Activated CD4-positive, alpha-beta T cell treated with anti-CD3 and anti-CD28 coated beads for 24 hours (primary cell): ENCODE measurements around the gene FAM13A.
"Not testable (repeated sequence)": the region's sequence is repeated elsewhere in the genome, so short reads cannot be mapped to it uniquely, and the experiment has no call there.

Source experiments
- DNase-seq, 2 donors: peaks; one replicate each; pipeline ENCODE4 v3.0.0-alpha.2; 2020; ENCODE audit warnings: low read depth in 2 of 2

The FAM13A gene

DNA sequence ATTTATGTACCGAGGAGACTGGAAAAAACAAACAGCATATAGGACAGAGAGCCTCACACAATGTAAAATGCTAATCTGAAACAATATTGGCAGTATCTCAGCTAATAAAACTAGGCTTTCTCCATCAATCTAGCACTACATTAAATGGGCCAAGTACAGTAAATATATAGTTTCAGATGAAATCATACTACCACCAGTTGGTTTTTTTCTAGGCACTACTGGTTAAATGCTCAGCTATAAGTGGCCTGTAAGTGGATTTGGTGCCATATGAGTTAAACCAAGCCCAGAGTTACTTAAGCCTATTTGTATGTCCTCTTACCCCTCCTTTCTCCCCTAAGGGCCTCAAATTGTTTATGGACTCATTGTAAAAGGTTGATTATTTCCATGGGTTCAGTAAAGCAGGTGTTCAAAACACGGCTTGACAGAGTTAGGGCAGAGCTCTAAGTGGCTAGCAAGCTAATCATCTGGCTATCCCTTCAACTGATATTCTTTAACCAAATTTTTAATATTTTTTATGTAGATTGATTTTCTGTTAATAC lies 57.5 kb downstream of the FAM13A start:
- no peak for DNase-seq

DNA sequence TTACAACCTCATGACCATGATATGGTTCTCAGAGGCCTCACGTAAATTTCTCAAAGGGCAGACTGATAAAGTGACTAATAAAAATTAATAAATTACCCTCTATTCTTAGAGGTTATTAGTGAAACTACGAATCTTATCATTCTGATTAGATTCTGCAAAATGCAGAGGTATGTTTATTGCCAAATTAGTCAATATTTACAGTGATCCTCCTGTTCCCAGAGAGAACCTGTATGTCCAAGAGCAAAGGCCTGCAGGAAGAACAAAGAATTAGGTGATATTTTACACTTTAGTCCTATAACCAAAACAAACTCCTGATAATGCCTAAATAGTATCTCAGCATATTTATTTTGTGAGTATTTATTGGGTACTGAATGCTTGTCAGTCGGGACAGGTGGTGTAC lies 58.1 kb downstream of the FAM13A start:
- DNase-seq: no peak

DNA sequence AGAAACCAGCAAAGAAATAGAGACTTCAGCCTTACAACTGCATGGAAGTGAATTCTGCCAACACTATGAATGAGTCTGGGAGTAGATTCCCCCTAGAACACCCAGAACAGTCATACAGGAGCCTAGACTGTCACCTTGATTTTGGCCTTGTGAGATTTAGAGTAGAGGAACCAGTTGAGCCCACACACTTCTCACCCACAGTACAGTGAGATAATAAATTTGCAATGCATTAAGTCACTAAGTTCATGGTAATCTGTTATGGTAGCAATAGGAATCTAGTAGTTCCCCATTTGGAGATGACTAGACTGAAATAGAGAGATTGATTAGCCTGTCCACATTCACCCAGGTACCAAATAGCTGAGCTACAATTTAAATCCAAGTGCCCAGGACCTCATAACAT lies 59.0 kb downstream of the FAM13A start:
- no peak for DNase-seq

DNA sequence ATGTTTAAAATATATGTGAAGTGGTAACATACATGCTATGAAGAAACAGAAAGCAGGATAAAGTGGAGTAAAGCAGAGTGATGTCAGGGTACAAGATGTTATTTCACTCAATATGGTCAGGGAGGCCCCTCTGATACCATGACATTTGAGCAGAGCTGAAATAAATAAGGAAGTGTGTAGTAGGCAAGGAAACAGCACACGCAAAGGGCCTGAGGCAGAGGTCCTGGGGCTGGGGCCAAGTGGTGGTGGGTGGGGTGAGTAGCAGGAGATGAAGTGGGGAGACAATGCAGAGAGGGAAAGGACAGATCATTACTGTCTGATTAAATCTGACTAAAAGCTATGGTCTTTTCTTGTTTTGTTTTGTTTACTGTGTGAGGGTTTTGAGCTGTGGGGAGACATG lies 61.1 kb downstream of the FAM13A start:
- no peak for DNase-seq

DNA sequence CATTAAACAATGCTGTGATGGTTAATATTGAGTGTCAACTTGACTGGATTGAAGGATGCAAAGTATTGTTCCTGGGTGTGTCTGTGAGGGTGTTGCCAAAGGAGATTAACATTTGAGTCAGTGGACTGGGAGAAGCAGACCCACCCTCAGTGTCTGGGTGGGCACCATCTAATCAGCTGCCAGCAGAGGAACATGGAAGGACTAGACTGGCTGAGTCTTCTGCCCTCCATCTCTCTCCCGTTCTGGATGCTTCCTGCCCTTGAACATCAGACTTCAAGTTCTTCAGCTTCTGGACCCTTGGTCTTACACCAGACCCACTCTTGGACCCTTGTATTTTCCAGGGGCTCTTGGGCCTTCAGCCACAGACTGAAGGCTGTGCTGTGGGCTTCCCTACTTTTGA lies 61.7 kb downstream of the FAM13A start:
- DNase-seq: not testable (repeated sequence)

DNA sequence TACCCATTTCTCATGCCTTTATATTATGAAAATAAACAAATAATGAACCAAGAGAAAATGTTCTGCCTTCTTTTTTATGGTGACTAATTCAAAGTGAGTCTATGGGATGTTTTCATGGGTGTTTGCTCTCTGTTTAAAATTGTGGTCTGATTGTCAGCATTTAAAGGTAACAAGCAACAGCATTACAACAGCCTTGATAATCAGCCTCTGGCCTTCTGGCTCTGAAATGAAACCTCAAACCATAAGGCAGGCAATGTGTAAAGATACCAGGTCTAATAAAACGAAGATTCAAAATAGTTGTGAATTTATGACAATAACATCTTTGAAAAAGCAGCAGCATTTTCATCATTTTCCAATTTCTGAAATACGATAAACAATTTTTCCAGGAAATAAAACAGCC lies 63.7 kb downstream of the FAM13A start:
- DNase-seq: no peak

DNA sequence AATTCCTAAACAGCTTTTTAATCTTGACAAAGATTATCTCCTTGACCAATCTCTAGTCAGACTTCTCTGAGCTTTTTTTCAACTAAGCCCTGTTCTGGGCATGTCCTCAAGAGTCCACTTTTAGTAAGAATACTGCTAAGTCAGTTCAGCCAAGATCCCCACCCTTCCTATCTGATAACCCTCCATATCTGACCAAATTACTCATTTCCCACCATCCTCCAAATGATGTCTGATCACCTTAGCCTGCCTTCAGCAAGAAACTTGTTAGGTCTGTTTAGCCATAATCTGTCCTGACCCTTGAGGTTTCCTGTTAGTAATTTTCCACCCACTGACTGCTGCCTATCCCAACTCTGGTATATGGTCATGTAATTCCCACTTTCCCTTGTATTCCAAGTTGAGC lies 65.2 kb downstream of the FAM13A start:
- DNase-seq: no peak

DNA sequence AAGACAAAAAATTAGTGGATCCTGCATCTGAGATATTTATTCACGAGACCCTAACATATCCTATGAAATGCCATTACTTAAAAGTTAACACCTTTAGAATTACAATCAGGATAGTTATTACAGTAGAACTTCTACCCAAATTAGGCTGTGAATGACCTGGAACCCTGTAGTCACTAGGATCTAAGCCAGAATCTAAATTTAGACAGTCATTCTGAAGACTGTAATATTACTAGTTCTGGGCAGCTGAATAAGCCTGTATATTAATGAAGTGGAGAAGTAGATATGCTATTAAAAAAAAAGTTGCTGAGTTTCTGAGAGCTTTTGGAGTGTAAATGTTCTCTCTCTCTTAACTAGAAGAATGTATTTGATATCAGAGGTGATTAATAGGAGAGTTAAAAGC lies 67.0 kb downstream of the FAM13A start:
- no peak for DNase-seq

DNA sequence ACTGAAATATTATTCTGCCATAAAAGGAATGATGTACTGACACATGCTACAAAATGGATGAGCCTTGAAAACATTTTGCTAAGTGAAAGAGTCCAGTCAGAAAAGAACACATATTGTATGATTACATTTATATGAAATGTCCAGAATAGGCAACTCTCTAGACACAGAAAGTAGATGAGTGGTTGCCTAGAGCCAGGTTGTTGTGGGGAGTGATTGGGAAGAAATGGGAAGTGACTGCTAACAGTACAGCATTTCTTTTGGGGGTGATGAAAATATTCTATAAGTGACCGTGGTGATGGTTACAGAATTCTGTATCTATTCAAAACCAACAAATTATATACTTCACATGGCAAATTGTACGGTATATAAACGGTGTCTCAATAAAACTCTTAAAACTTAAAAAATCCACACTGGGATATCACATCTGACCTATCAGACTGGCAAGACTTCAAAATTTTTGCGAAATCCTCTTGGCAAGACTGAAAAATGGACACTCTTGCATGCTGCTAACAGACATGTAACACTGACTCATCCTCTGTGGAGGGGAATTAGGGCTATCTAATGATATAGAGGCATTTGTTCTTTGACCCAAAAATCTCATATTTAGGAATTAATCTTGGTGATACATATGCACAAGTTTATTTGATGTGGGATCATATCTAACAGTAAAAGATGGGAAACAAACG lies 71.8 kb downstream of the FAM13A start:
- DNase-seq: no peak

DNA sequence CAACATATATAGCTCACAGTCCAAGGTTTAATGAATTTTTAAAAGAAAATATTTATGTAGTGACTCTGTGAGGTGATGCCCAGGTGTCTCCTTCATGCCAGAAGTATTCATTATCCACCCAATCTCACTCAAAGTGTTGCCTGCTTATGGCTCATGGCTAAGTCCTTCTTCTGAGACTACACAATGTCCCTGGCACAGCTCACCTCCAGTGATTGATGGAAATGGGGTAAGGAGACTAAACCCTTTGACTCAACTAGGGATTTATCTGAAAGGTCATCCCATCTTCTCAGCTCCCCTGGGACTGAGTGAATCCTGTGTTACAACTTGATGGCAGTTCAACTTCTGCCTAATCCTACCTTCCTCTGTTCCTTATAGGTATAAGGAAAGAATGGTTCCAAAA lies 74.2 kb downstream of the FAM13A start:
- no peak for DNase-seq

DNA sequence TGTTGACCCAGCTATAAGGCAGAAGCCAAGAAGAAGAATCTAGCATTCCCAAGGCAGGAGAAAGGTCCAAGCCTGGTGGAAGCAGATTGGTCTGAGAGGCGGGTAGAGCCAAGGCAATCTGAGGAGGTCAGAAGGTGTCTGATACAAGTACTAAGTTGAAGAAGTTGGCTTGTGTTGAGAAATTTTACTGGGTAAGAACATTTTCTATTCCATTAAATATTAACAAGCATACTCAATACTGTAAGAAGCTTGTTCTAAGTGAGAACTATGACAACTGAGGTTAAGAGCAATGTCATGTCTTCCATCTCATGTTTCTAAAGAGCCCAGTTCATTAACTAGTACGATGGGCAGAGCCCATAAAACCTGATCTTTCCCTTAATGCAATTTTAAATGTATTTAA lies 75.0 kb downstream of the FAM13A start:
- no peak for DNase-seq

DNA sequence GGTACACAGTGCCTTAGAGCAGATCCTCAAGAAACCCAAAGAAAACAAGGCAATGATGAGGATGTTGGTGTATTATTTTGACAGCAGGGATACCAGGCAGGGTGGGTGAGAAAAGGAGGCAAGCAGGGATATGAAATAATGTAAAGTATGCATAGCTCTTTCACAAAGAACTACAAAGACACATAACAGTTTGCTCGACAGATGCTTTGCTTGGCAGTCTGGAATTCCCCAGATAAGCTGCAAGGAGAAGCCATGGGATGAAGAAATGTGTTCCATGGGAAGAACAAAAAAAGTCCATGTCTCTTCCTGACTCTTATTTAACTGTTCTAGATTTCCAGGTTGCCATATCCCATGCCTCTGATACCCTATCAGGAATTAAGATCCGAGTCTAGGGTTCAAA lies 75.4 kb downstream of the FAM13A start:
- DNase-seq: no peak

DNA sequence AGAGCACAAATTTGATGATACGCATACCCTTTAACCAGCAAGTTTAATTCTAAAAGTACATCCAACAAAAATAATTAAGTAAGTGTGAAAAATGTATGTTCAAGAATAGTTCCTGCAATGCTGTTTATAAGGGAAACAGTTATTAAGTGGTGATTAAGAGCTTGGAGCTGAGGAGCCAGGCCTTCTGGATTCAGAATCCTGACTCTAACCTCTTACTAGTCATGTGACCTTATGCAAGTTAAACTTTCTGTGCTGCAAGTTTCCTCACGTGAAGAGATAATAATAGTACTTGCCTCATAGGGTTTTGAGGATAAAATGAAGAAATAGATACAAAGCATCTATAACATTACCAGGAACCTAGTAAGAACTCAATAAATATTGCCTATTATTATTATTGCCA lies 77.7 kb downstream of the FAM13A start:
- DNase-seq: no peak

DNA sequence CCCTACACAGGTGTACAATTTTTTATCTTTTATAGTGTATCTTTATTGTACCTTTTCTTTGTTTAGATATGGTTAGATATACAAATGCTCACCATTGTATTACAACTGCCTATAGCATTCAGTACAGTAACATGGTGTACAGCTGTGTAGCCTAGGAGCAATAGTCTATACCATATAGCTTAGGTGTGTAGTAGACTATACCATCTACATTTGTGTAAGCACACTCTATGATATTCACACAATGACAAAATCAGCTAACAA lies 80.3 kb downstream of the FAM13A start:
- DNase-seq: no peak

DNA sequence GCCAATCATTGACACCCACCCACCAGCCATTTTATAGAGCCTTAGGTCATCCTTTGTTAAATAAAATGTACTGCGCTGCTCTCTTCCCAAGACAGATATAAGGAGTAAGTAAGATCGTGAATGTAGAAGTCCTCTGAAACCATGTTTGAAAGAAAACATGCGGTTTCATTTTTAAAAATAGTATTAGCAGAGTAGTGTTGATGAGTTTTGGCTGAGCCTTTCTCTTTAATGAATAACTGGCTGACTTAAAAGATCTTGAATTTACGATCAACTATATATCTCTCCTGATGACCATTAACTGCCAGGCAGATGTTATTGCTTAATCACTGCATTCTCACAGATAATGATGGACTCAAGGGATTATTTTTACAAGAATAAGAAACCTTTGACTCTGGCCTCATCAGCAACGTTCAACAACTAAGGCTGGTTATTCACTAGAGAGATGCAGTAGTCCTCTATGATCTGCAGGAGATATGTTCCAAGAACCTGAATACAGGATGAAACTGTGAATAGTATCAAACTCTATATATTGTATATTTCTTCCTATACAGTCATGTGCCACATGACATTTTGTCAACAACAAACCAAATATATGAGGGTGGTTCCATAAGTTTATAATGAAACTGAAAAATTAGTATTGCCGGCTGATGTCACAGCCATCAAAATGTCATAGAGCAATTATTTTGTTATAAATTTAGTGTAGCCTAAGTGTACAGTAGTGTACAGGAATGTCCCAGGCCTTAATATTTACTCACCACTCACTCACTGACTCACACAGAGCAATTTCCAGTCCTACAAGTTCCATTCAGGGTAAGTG lies 80.8 kb downstream of the FAM13A start:
- no peak for DNase-seq

DNA sequence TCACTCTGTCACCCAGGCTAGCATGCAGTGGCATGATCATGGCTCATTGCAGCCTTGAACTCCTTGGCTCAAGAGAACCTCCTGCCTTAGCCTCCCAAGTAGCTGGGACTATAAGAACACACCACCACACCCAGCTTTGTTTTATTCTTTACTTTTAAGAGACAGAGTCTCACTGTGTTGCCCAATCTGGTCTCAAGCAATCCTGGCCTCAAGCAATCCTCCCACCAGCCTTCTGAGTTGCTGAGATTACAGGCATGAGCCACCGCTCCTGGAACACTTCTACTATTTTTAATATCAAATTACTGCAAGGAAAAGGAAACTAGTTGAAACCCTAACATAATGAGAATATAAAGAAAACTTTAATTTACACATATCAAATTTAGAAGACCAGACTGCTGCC lies 85.4 kb downstream of the FAM13A start:
- no peak for DNase-seq

DNA sequence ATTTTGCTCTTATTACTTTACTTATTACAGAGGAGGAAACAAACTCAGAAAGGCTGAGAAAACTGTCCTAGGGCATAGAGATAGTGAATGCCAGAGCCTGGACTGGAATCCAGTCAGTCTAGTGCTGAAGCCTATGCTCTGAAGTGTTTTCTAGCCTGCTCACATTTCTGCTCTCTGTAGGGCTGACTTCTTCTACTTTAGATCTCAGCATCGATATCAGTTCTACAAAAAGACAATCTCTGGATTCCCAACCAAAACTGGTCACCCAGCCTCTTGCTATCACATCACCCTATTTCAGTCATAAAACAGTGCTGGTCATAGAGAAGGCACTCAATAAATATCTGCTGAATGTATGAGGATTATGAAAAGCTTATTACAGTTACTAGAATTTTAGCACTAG lies 87.2 kb downstream of the FAM13A start:
- no peak for DNase-seq

DNA sequence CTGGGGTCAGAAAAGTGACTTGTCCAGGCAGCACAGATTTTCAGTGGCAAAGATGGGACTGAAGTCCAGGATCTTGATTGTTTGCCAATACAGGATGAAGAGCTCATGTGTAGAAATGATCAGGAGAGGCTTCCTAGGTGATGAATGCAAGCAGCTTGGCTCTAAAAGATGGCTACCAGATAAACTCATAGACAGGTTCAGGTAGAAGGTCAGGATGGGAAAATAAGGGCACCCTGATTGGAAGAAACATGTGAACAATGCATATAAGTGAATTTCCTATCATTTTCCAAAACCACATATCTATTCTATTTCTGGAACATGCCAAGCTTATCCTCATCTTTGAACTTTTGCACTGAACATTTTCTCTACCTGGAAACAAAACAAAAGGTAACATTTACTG lies 87.7 kb downstream of the FAM13A start:
- no peak for DNase-seq

DNA sequence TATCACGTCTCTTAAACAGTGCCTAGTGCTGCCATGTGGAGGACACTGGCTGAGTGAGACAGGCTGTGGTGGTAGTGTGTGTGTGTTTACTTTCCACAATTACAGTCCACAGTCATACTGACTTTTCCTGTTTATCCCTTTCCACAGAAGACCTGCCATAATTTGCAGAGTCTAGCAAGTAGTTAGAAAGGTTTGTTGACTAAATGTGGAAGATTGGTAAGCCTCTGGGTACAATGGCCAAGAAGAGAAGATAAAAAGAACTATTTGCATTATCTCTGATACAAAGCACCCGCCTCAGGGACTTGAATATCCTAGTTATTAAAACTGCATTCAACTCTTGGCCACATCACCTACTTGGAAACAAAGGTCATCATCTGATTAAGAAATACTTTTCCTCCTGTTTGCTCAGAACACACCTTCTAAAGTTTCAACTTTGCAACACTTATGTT lies 89.1 kb downstream of the FAM13A start:
- no peak for DNase-seq

DNA sequence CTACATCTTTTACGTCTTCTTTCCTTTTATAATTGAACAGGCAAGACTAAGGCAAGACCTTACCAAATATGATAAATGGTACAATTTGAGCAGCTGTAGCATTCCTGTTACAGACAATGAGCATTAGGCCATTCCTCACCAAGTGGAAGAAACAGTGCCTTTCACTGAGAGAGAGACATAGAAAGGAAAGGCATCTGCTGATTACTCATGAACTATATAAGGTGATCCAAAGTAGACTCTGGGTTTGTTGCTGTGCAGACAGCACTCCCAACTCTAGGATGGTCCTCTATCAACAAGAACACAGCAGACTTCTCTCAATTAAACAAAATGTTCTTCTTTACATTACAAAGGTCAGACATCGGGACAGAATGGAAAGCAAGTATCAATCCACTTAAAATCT lies 91.9 kb downstream of the FAM13A start:
- DNase-seq: no peak

DNA sequence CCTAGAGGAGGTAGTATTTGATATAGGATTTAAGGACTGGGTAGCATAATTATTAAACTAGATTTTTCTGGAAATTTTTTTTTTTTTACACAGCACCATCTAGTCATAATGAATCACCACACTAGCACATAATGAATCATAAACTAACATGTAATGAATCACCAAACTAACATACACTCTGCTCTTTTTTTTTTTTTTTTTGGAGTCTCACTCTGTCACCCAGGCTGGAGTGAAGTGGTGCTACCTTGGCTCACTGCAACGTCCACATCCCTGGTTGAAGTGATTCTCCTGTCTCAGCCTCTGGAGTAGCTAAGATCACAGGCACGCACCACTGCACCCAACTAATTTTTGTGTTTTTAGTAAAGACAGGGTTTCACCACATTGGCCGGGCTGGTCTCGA lies 92.5 kb downstream of the FAM13A start:
- DNase-seq: no peak

DNA sequence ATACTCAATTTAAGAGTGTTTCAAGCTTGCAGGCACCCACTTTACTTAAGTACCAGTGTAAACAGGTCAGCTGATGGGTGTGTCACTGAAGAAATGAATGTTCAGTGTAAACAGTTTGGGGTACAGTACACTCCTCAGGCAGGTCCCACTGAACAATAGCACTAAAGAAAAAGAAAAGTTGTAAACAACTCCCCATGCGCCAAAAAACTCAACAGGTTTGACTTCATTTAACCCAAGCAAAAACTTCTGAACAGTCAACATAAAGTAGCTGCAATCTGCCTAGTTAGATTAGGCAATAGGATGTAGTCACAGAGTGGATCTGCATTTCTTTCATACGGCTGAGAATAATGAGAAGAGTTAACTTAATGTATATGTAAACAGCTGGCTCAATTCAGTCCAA lies 93.2 kb downstream of the FAM13A start:
- DNase-seq: no peak

DNA sequence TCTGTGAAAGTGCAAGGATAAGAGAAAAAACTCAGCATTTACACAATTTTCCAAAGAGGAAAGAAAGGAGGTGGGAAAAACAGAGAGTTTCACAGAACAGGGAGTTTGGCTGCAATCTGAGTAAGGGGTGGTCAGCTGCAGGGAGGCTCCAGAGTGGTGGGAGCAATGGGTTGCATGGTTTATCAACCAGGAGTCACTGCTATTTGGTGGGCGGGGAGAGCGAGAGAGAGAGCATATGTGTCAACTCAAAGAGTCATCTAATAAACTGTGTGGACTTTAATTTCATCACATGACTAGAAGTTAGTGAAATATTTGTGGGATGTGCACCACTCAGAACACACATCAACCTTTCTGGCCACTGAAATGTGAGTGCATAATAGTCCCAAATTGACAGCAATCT lies 94.6 kb downstream of the FAM13A start:
- no peak for DNase-seq

DNA sequence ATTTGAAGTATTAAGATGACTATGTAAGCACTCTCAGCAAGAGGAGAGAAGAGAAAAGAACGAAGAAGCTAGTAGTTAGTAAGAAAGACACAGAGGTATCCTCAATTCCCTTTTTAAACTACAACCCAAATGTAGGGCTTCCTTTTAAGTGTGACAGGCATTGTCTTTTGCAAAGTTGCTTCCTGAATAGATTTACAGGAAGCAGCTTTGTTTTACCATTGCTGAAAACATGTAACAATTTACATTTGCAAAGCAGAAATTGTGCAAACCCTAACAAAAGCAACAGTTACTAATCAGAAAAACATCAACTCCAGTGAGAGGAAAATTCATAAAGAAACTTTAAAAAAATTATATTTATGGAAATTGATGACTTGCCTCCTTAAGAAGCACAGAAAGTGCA lies 96.4 kb downstream of the FAM13A start:
- no peak for DNase-seq
